CD4-positive, alpha-beta T cell treated with Interleukin-6 at 100 ng/mL for 8 hours (primary cell): ENCODE data around the gene C1orf198.

Source experiments
- DNase-seq: peaks from one replicate; pipeline ENCODE4 v3.0.0-alpha.2; 2020; ENCODE audit warnings: mixed read lengths, low spot score

The C1orf198 gene

GRCh38 chr1:230808281-230808872, 59.9 kb downstream of the C1orf198 start:
- DNase-seq, result no peak

GRCh38 chr1:230807561-230808280, 60.6 kb downstream of the C1orf198 start:
- DNase-seq, result no peak

GRCh38 chr1:230807029-230807428, 61.3 kb downstream of the C1orf198 start:
- DNase-seq, result no peak

- no peak for DNase-seq
Measured at GRCh38 chr1:230806552-230806951, 61.8 kb downstream of the C1orf198 start.

- no peak for DNase-seq
Measured at GRCh38 chr1:230804396-230804795, 63.9 kb downstream of the C1orf198 start.

GRCh38 chr1:230800891-230801840, 67.2 kb downstream of the C1orf198 start:
- DNase-seq, result no peak

- DNase-seq, result no peak
Measured at GRCh38 chr1:230798491-230798890, 69.8 kb downstream of the C1orf198 start.

- DNase-seq, result no peak
Measured at GRCh38 chr1:230797942-230798365, 70.4 kb downstream of the C1orf198 start.

- no peak for DNase-seq
Measured at GRCh38 chr1:230797376-230797920, 70.9 kb downstream of the C1orf198 start.

- no peak for DNase-seq
Measured at GRCh38 chr1:230796626-230797025, 71.7 kb downstream of the C1orf198 start.

- DNase-seq, result no peak
Measured at GRCh38 chr1:230794871-230795605, 73.3 kb downstream of the C1orf198 start.

GRCh38 chr1:230794431-230794830, 73.9 kb downstream of the C1orf198 start:
- DNase-seq, result no peak

- DNase-seq, result no peak
Measured at GRCh38 chr1:230793463-230793745, 74.9 kb downstream of the C1orf198 start.

GRCh38 chr1:230792691-230793462, 75.4 kb downstream of the C1orf198 start:
- DNase-seq, result no peak

GRCh38 chr1:230791986-230792564, 76.2 kb downstream of the C1orf198 start:
- no peak for DNase-seq

- no peak for DNase-seq
Measured at GRCh38 chr1:230790026-230790425, 78.3 kb downstream of the C1orf198 start.

GRCh38 chr1:230788561-230789275, 79.6 kb downstream of the C1orf198 start:
- no peak for DNase-seq

- no peak for DNase-seq
Measured at GRCh38 chr1:230787471-230787870, 80.8 kb downstream of the C1orf198 start.
